Panc1 (cell line): Measurements from ENCODE around the gene TAAR8.

Experiments
- SIN3A ChIP-seq: IDR thresholded peaks from 2 replicates; pipeline ENCODE4 v1.6.1; 2012; ENCODE audit warnings: low read depth, mild to moderate bottlenecking, low read length, moderate library complexity, borderline replicate concordance; ENCODE audit not compliant: insufficient read depth
- TF ChIP-seq, protein P1 (sequence below): fragments of 450-650 bp; IDR thresholded peaks from 2 replicates; pipeline ENCODE4 v1.5.1; 2017; ENCODE audit warnings: mild to moderate bottlenecking
- TF ChIP-seq, protein P2 (sequence below), 2 experiments: IDR thresholded peaks; 2 replicates each; pipeline ENCODE4 v1.6.1; 2011 to 2012; ENCODE audit warnings: low read depth in 2 of 2, control low read depth in 1 of 2, low read length in 1 of 2, mild to moderate bottlenecking in 1 of 2, moderate library complexity in 1 of 2; ENCODE audit not compliant: insufficient read depth in 1 of 2

DNA sequence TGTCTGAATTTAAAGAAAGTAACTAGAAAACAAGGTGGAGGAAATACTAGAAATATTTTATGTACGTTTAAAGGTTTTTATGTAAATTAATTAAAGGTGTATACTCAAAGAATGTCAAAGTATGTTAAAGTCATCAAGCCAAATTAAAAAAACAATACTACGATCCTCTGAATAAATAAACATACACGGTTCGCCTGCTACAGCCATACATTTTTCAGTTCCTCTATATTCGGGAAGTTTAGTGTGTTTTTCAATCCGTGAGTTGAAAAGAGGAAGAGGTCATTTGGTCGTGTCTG is 40.2 kb upstream of the TAAR8 start:
- TF ChIP-seq, protein P1, sequence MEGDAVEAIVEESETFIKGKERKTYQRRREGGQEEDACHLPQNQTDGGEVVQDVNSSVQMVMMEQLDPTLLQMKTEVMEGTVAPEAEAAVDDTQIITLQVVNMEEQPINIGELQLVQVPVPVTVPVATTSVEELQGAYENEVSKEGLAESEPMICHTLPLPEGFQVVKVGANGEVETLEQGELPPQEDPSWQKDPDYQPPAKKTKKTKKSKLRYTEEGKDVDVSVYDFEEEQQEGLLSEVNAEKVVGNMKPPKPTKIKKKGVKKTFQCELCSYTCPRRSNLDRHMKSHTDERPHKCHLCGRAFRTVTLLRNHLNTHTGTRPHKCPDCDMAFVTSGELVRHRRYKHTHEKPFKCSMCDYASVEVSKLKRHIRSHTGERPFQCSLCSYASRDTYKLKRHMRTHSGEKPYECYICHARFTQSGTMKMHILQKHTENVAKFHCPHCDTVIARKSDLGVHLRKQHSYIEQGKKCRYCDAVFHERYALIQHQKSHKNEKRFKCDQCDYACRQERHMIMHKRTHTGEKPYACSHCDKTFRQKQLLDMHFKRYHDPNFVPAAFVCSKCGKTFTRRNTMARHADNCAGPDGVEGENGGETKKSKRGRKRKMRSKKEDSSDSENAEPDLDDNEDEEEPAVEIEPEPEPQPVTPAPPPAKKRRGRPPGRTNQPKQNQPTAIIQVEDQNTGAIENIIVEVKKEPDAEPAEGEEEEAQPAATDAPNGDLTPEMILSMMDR = no peak
- TF ChIP-seq, protein P2, sequence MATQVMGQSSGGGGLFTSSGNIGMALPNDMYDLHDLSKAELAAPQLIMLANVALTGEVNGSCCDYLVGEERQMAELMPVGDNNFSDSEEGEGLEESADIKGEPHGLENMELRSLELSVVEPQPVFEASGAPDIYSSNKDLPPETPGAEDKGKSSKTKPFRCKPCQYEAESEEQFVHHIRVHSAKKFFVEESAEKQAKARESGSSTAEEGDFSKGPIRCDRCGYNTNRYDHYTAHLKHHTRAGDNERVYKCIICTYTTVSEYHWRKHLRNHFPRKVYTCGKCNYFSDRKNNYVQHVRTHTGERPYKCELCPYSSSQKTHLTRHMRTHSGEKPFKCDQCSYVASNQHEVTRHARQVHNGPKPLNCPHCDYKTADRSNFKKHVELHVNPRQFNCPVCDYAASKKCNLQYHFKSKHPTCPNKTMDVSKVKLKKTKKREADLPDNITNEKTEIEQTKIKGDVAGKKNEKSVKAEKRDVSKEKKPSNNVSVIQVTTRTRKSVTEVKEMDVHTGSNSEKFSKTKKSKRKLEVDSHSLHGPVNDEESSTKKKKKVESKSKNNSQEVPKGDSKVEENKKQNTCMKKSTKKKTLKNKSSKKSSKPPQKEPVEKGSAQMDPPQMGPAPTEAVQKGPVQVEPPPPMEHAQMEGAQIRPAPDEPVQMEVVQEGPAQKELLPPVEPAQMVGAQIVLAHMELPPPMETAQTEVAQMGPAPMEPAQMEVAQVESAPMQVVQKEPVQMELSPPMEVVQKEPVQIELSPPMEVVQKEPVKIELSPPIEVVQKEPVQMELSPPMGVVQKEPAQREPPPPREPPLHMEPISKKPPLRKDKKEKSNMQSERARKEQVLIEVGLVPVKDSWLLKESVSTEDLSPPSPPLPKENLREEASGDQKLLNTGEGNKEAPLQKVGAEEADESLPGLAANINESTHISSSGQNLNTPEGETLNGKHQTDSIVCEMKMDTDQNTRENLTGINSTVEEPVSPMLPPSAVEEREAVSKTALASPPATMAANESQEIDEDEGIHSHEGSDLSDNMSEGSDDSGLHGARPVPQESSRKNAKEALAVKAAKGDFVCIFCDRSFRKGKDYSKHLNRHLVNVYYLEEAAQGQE (IDR thresholded peaks at IDR 0.05; ENCODE audit: insufficient read depth in 1 of 2, low read depth in 2 of 2, low read length in 1 of 2) = no peak
- no peak for TF ChIP-seq SIN3A
